A549 (cell line): ENCODE results near the gene DUSP19. TPM values are rescaled to one million over a fixed set of nuclear protein-coding genes. Genes with fewer than 3 reads are reported as not detected.

Experiments
- ATAC-seq, 2 experiments: fragments of 200-7000 bp in 1 of 2; fragments of >200 bp in 1 of 2; cut with Nextera tagmentation in 1 of 2; cut with Tn5 transposase in 1 of 2; 3 replicates each; pipeline versions ENCODE4 v1.8.0 to v1.9.1; 2018 to 2020; ENCODE audit warnings: mild to moderate bottlenecking in 1 of 2, moderate library complexity in 1 of 2
- CTCF ChIA-PET: fragments of 300-600 bp; sonication (Branson Sonifier 250); formaldehyde crosslinking; extraction: SDS; loops from one replicate; lab custom pipeline; 2021; ENCODE audit warnings: antibody characterized with exemption, inconsistent platforms; lab: Yijun Ruan, JAX
- POLR2A ChIA-PET: fragments of 350-600 bp; formaldehyde crosslinking; extraction: SDS; loops from one replicate; lab custom pipeline; 2021; ENCODE audit warnings: antibody characterized with exemption, inconsistent platforms; lab: Yijun Ruan, JAX
- DNase-seq, 2 experiments: peaks; one replicate each; pipeline versions ENCODE4 v3.0.0 to v3.0.0-alpha.2; 2011 to 2016; ENCODE audit warnings: low read depth in 1 of 2, low spot score in 1 of 2
- FAIRE-seq: peaks from 2 replicates; lab custom pipeline; 2011; peaks lifted over from hg19 to GRCh38; lab: Jason Lieb, UNC
- H3K27ac ChIP-seq, 2 experiments: fragments of >200 bp; sonication (Bioruptor Twin); formaldehyde crosslinking; 3 replicates each; pipeline ENCODE4 v1.5.1; 2016 to 2017
- H3K4me1 ChIP-seq: fragments of >200 bp; sonication (Bioruptor Twin); formaldehyde crosslinking; 3 replicates; pipeline ENCODE4 v1.6.1; 2016
- H3K4me2 ChIP-seq: fragments of >200 bp; sonication (Bioruptor Twin); formaldehyde crosslinking; 3 replicates; pipeline ENCODE4 v1.6.1; 2016
- H3K4me3 ChIP-seq: fragments of >200 bp; sonication (Bioruptor Twin); formaldehyde crosslinking; 3 replicates; pipeline ENCODE4 v1.5.1; 2016
- H3K9me3 ChIP-seq: fragments of >200 bp; sonication (Bioruptor Twin); formaldehyde crosslinking; 3 replicates; pipeline ENCODE4 v1.6.1; 2016
- BHLHE40 ChIP-seq: IDR thresholded peaks from 2 replicates; pipeline ENCODE4 v1.6.1; 2012; ENCODE audit warnings: low read depth, low read length, inconsistent platforms
- CBX2 ChIP-seq: fragments of 200-600 bp; sonication (generic); IDR thresholded peaks from 2 replicates; pipeline ENCODE4 v1.6.1; 2016; ENCODE audit warnings: low read depth, mild to moderate bottlenecking, borderline replicate concordance
- CBX8 ChIP-seq: fragments of 200-600 bp; sonication (generic); IDR thresholded peaks from 2 replicates; pipeline ENCODE4 v1.6.1; 2016
- CHD4 ChIP-seq: fragments of 200-600 bp; sonication (generic); IDR thresholded peaks from 2 replicates; pipeline ENCODE4 v1.6.1; 2016; ENCODE audit warnings: antibody characterized with exemption, mild to moderate bottlenecking, borderline replicate concordance
- ELK1 ChIP-seq: fragments of 150-350 bp; IDR thresholded peaks from 2 replicates; pipeline ENCODE4 v1.6.1; 2014; ENCODE audit warnings: low read depth, mild to moderate bottlenecking, low read length
- FOSL2 ChIP-seq, 2 experiments: fragments of 450-650 bp in 1 of 2; fragments of >200 bp in 1 of 2; sonication (Bioruptor Twin) in 1 of 2; formaldehyde crosslinking; IDR thresholded peaks; 2 replicates each; pipeline versions ENCODE4 v1.5.0 to v1.6.1; 2016 to 2020; ENCODE audit warnings: mild to moderate bottlenecking in 1 of 2, moderate library complexity in 1 of 2
- FOXS1 ChIP-seq: fragments of 250-450 bp; sonication (Bioruptor Pico); IDR thresholded peaks from 2 replicates; pipeline ENCODE4 v1.5.0; 2020; ENCODE audit warnings: mild to moderate bottlenecking, moderate library complexity
- HMGXB4 ChIP-seq: fragments of 250-450 bp; sonication (Bioruptor Pico); IDR thresholded peaks from 2 replicates; pipeline ENCODE4 v1.5.0; 2021; ENCODE audit warnings: mild to moderate bottlenecking, moderate library complexity, borderline replicate concordance
- HOXA7 ChIP-seq: fragments of 250-450 bp; sonication (Bioruptor Pico); IDR thresholded peaks from 2 replicates; pipeline ENCODE4 v1.5.0; 2020; ENCODE audit warnings: mild to moderate bottlenecking, moderate library complexity
- HOXB5 ChIP-seq: fragments of 250-450 bp; sonication (Bioruptor Pico); IDR thresholded peaks from 2 replicates; pipeline ENCODE4 v1.5.0; 2020; ENCODE audit warnings: mild to moderate bottlenecking, moderate library complexity
- JUN ChIP-seq, 2 experiments: fragments of >200 bp; sonication (Bioruptor Twin); formaldehyde crosslinking; IDR thresholded peaks; 2 replicates in 1 of 2; 3 replicates in 1 of 2; pipeline ENCODE4 v1.6.1; 2016 to 2017
- MAFK ChIP-seq: fragments of 450-650 bp; IDR thresholded peaks from 2 replicates; pipeline ENCODE4 v1.6.1; 2014; ENCODE audit not compliant: partially characterized antibody
- MAX ChIP-seq: IDR thresholded peaks from 2 replicates; pipeline ENCODE4 v1.6.1; 2012
- MAZ ChIP-seq: fragments of 150-350 bp; IDR thresholded peaks from 2 replicates; pipeline ENCODE4 v1.6.1; 2014; ENCODE audit warnings: antibody characterized with exemption, low read depth, low read length, borderline replicate concordance
- NPAS2 ChIP-seq: fragments of 250-450 bp; sonication (Bioruptor Pico); IDR thresholded peaks from 2 replicates; pipeline ENCODE4 v1.8.0; 2022; ENCODE audit warnings: mild to moderate bottlenecking, moderate library complexity, borderline replicate concordance
- NR3C1 ChIP-seq: fragments of >200 bp; sonication (Bioruptor Twin); formaldehyde crosslinking; IDR thresholded peaks from 3 replicates; pipeline ENCODE4 v1.6.1; 2017
- PHF8 ChIP-seq: fragments of 200-600 bp; sonication (generic); IDR thresholded peaks from 2 replicates; pipeline ENCODE4 v1.6.1; 2016; ENCODE audit warnings: low read depth, mild to moderate bottlenecking, antibody characterized with exemption, moderate library complexity, borderline replicate concordance
- RARB ChIP-seq: fragments of 250-450 bp; sonication (Bioruptor Pico); IDR thresholded peaks from 2 replicates; pipeline ENCODE4 v1.8.0; 2021; ENCODE audit warnings: mild to moderate bottlenecking, moderate library complexity
- REST ChIP-seq: fragments of 200-600 bp; sonication (generic); IDR thresholded peaks from 2 replicates; pipeline ENCODE4 v1.6.1; 2016; ENCODE audit warnings: antibody characterized with exemption, mild to moderate bottlenecking, moderate library complexity
- RFX5 ChIP-seq: fragments of 450-650 bp; IDR thresholded peaks from 2 replicates; pipeline ENCODE4 v1.7.1; 2014; ENCODE audit warnings: antibody characterized with exemption, mild to moderate bottlenecking, moderate library complexity
- RNF2 ChIP-seq: fragments of 200-600 bp; sonication (generic); IDR thresholded peaks from 2 replicates; pipeline ENCODE4 v1.6.1; 2016; ENCODE audit warnings: low read depth, mild to moderate bottlenecking, antibody characterized with exemption, moderate library complexity, borderline replicate concordance
- SREBF2 ChIP-seq: fragments of 450-650 bp; IDR thresholded peaks from 2 replicates; pipeline ENCODE4 v1.6.1; 2014; ENCODE audit warnings: mild to moderate bottlenecking, moderate library complexity
- TP53 ChIP-seq: fragments of 250-450 bp; sonication (Bioruptor Pico); IDR thresholded peaks from 2 replicates; pipeline ENCODE4 v1.5.0; 2021; ENCODE audit warnings: mild to moderate bottlenecking, moderate library complexity
- USF2 ChIP-seq: fragments of 450-650 bp; IDR thresholded peaks from 2 replicates; pipeline ENCODE4 v1.6.1; 2014; ENCODE audit warnings: antibody characterized with exemption
- ZFP36 ChIP-seq: fragments of 450-650 bp; IDR thresholded peaks from 2 replicates; pipeline ENCODE4 v1.6.1; 2014; ENCODE audit warnings: borderline replicate concordance; ENCODE audit not compliant: partially characterized antibody
- ZNF302 ChIP-seq: fragments of 250-450 bp; sonication (Bioruptor Pico); IDR thresholded peaks from 2 replicates; pipeline ENCODE4 v1.9.0; 2021; ENCODE audit warnings: inconsistent platforms, mild to moderate bottlenecking, moderate library complexity
- WGBS: methylation state at CpG from one replicate; pipeline ENCODE4 v1.1.6; 2017; ENCODE audit errors: missing lambda C conversion rate; 5-methylcytosine and 5-hydroxymethylcytosine counted together
- polyA plus RNA-seq, 4 experiments: library from polyadenylated mRNA; depleted of rRNA in 3 of 4; stranded (reverse); fragments of >200 nt; fragmentation: RNase III in 1 of 4; extraction: RNeasy Plus Mini Kit Qiagen cat#74134 plus additional on column Dnase treatment in 1 of 4; gene quantifications; 2 replicates in 3 of 4; 3 replicates in 1 of 4; pipeline ENCODE4 v1.2.3, GENCODE V29; 2011 to 2017

DUSP19 gene
- polyA plus RNA-seq, 2 of the 4 experiments (the other 2 are of a cell fraction) = 1.2 to 4.4 TPM

- DNase-seq (no peak), FAIRE-seq (no peak)
- CTCF ChIA-PET = no interaction called here
Observed at GRCh38 chr2:183134016-183134415, 55.5 kb downstream of the DUSP19 start.

GRCh38 chr2:183148955-183149354, 70.4 kb downstream of the DUSP19 start:
- H3K4me3 ChIP-seq = no peak overlapping the region
- FAIRE-seq = no peak
- no peak overlapping the region for H3K4me2 ChIP-seq
- ATAC-seq = no peak
- no peak overlapping the region for H3K27ac ChIP-seq
- CTCF ChIA-PET = interaction anchor here (0.5 kb wide), 1 partner anchor 10 kb away, joined by 3 read pairs; no protein-coding TSS in a partner anchor
- TF ChIP-seq HOXB5 (CRISPR knock-in tag) (no peak), ELK1 (no peak), ZFP36 (no peak), RARB (CRISPR knock-in tag) (no peak), FOSL2 (IDR thresholded peaks at IDR 0.05) (no peak), FOSL2 (CRISPR knock-in tag; IDR thresholded peaks at IDR 0.05) (no peak), CBX8 (no peak), MAFK (no peak), ZNF302 (CRISPR knock-in tag) (no peak), BHLHE40 (no peak), NR3C1 (no peak), MAZ (no peak), TP53 (no peak), CBX2 (no peak), RNF2 (no peak)
- H3K4me1 ChIP-seq = no peaks in the 10 kb centered on the region
- DNase-seq = no peak
- POLR2A ChIA-PET = no interaction called here
- 96% methylated on average over 1 of the region's 1 CpG for WGBS
- peaks cover 11% of the 10 kb centered on the region; the same call in 2 of the 3 replicates for H3K9me3 ChIP-seq

More at GRCh38 chr2:183134016-183134415, 55.5 kb downstream of the DUSP19 start:
- ATAC-seq = no peak
- no peaks in the 10 kb centered on the region for H3K9me3 ChIP-seq
- H3K4me1 ChIP-seq = no peaks in the 10 kb centered on the region
- H3K4me3 ChIP-seq = no peak overlapping the region
- no peak overlapping the region for H3K4me2 ChIP-seq
- no peak for TF ChIP-seq SREBF2
- TF ChIP-seq ZNF302 (CRISPR knock-in tag) = no peak
- TF ChIP-seq NPAS2 (CRISPR knock-in tag) = no peak
- TF ChIP-seq HOXB5 (CRISPR knock-in tag) = no peak
- no peak for TF ChIP-seq HMGXB4 (CRISPR knock-in tag)
- TF ChIP-seq USF2 = no peak
- TF ChIP-seq PHF8 = no peak
- TF ChIP-seq HOXA7 (CRISPR knock-in tag) = no peak
- TF ChIP-seq CHD4 = no peak
- TF ChIP-seq REST = no peak
- TF ChIP-seq TP53 = no peak
- no peak for TF ChIP-seq RFX5
- no peak for TF ChIP-seq MAZ
- TF ChIP-seq RARB (CRISPR knock-in tag) = no peak
- TF ChIP-seq FOXS1 = no peak
- no peak for TF ChIP-seq JUN (IDR thresholded peaks at IDR 0.05)
- no peak for TF ChIP-seq MAX
- no peak overlapping the region for H3K27ac ChIP-seq
- WGBS = 95% methylated on average over 2 of the region's 2 CpGs
- POLR2A ChIA-PET = no interaction called here
